Dedifferentiated amniotic fluid mesenchymal stem cell (primary cell): ENCODE data around the gene SYNPO.
A peak's percentile ranks its signal among the peaks of the same experiment; 100 is the strongest.

Experiments used
- DNase-seq: peaks from one replicate; pipeline ENCODE4 v3.0.0-alpha.2; 2016; ENCODE audit errors: extremely low spot score

Gene SYNPO

GRCh38 chr5:150625831-150626746 is 14.4 kb upstream of the SYNPO start:
- DNase-seq, result no peak

GRCh38 chr5:150626853-150627276 is 13.6 kb upstream of the SYNPO start:
- no peak for DNase-seq

- DNase-seq, result peak; percentile 44
These were observed 12.5 kb upstream of the SYNPO start for GRCh38 chr5:150627731-150628545.

GRCh38 chr5:150628936-150629485 is 11.4 kb upstream of the SYNPO start:
- DNase-seq, result no peak

GRCh38 chr5:150630016-150630415 is 10.4 kb upstream of the SYNPO start:
- no peak for DNase-seq

GRCh38 chr5:150630461-150631325 is 9.8 kb upstream of the SYNPO start:
- DNase-seq, result no peak

- DNase-seq, result no peak
These were observed 9.1 kb upstream of the SYNPO start for GRCh38 chr5:150631326-150631701.

GRCh38 chr5:150632305-150633160 is 7.9 kb upstream of the SYNPO start:
- peak; percentile 22 for DNase-seq

- DNase-seq, result no peak
These were observed 7.0 kb upstream of the SYNPO start for GRCh38 chr5:150633429-150633828.

- peak; percentile 65 for DNase-seq
These were observed 3.8 kb upstream of the SYNPO start for GRCh38 chr5:150636391-150637244.

GRCh38 chr5:150637245-150638052 is 3.0 kb upstream of the SYNPO start:
- peak; percentile 89 for DNase-seq

GRCh38 chr5:150638053-150638444 is 2.4 kb upstream of the SYNPO start:
- DNase-seq, result no peak

GRCh38 chr5:150638488-150639376 is 1.7 kb upstream of the SYNPO start:
- DNase-seq, result no peak

- DNase-seq, result no peak
These were observed 1.1 kb upstream of the SYNPO start for GRCh38 chr5:150639377-150639692.

GRCh38 chr5:150639751-150640150 is 709 bp upstream of the SYNPO start:
- DNase-seq, result no peak

GRCh38 chr5:150641006-150641570 is 628 bp downstream of the SYNPO start:
- DNase-seq, result no peak

GRCh38 chr5:150641824-150642566 is 1.5 kb downstream of the SYNPO start:
- DNase-seq, result no peak
